ENCODE results near the gene SLC2A4RG.
A peak's percentile ranks its signal among the peaks of the same experiment; 100 is the strongest.

The SLC2A4RG gene

GRCh38 chr20:63696306-63696627, 43.3 kb upstream of the SLC2A4RG start:
- TF ChIP-seq GATA3 (IDR thresholded peaks at IDR 0.05; ENCODE audit: low read depth, low read length) (no peak), GATA2 (IDR thresholded peaks at IDR 0.05; ENCODE audit: low read depth, low read length) (no peak)

- TF ChIP-seq GATA2 (IDR thresholded peaks at IDR 0.05; ENCODE audit: low read depth, low read length) (no peak), GATA3 (IDR thresholded peaks at IDR 0.05; ENCODE audit: low read depth, low read length) (no peak)
Observed at GRCh38 chr20:63696628-63697356, 42.8 kb upstream of the SLC2A4RG start, which contains the start of gene TNFRSF6B. TSS of gene TNFRSF6B (plus strand) at chr20:63696652. CDS start at chr20:63696768, 116 bp downstream.

GRCh38 chr20:63697357-63697867, 42.2 kb upstream of the SLC2A4RG start:
- TF ChIP-seq GATA3 (IDR thresholded peaks at IDR 0.05; ENCODE audit: low read depth, low read length): no peak
- no peak for TF ChIP-seq GATA2 (IDR thresholded peaks at IDR 0.05; ENCODE audit: low read depth, low read length)

GRCh38 chr20:63697868-63698545, 41.6 kb upstream of the SLC2A4RG start:
- TF ChIP-seq GATA2 (IDR thresholded peaks at IDR 0.05; ENCODE audit: low read depth, low read length): no peak
- TF ChIP-seq GATA3 (IDR thresholded peaks at IDR 0.05; ENCODE audit: low read depth, low read length): no peak

- TF ChIP-seq GATA3 (IDR thresholded peaks at IDR 0.05; ENCODE audit: low read depth, low read length) (no peak), GATA2 (IDR thresholded peaks at IDR 0.05; ENCODE audit: low read depth, low read length) (no peak)
Observed at GRCh38 chr20:63698739-63699465, 40.7 kb upstream of the SLC2A4RG start.

- no peak for TF ChIP-seq GATA3 (IDR thresholded peaks at IDR 0.05; ENCODE audit: low read depth, low read length)
- no peak for TF ChIP-seq GATA2 (IDR thresholded peaks at IDR 0.05; ENCODE audit: low read depth, low read length)
Observed at GRCh38 chr20:63699466-63700198, 39.9 kb upstream of the SLC2A4RG start.

- TF ChIP-seq GATA2 (IDR thresholded peaks at IDR 0.05; ENCODE audit: low read depth, low read length) (peak; percentile 26; the same call in 1 of the 2 replicates), GATA3 (IDR thresholded peaks at IDR 0.05; ENCODE audit: low read depth, low read length) (no peak)
Observed at GRCh38 chr20:63700199-63701050, 39.2 kb upstream of the SLC2A4RG start.

- no peak for TF ChIP-seq GATA3 (IDR thresholded peaks at IDR 0.05; ENCODE audit: low read depth, low read length)
- no peak for TF ChIP-seq GATA2 (IDR thresholded peaks at IDR 0.05; ENCODE audit: low read depth, low read length)
Observed at GRCh38 chr20:63701051-63701328, 38.6 kb upstream of the SLC2A4RG start.

- TF ChIP-seq GATA3 (IDR thresholded peaks at IDR 0.05; ENCODE audit: low read depth, low read length) (no peak), GATA2 (IDR thresholded peaks at IDR 0.05; ENCODE audit: low read depth, low read length) (no peak)
Observed at GRCh38 chr20:63701329-63702035, 38.1 kb upstream of the SLC2A4RG start.

- TF ChIP-seq GATA3 (IDR thresholded peaks at IDR 0.05; ENCODE audit: low read depth, low read length) (no peak), GATA2 (IDR thresholded peaks at IDR 0.05; ENCODE audit: low read depth, low read length) (no peak)
Observed at GRCh38 chr20:63702036-63702665, 37.4 kb upstream of the SLC2A4RG start.

GRCh38 chr20:63702751-63703470, 36.7 kb upstream of the SLC2A4RG start:
- TF ChIP-seq GATA2 (IDR thresholded peaks at IDR 0.05; ENCODE audit: low read depth, low read length) (no peak), GATA3 (IDR thresholded peaks at IDR 0.05; ENCODE audit: low read depth, low read length) (no peak)
